Heart left ventricle (tissue), 13 donors: ENCODE data around the gene LARGE2.

ENCODE experiments used
- POLR2A ChIP-seq, 2 donors: fragments of 450-650 bp; IDR thresholded peaks; one replicate each; pipeline ENCODE4 v1.6.1; 2017; ENCODE audit warnings: antibody characterized with exemption in 2 of 2, mild to moderate bottlenecking in 2 of 2, moderate library complexity in 2 of 2
- TF ChIP-seq, protein P1 (sequence below), 12 donors: fragments of 200-600 bp; sonication (generic) in 4 of 12; IDR thresholded peaks; one replicate each; pipeline versions ENCODE4 v1.5.0 to v1.8.0; 2018 to 2022; ENCODE audit warnings: antibody characterized with exemption in 12 of 12, mild to moderate bottlenecking in 5 of 12
- donor health status: ischemic (EF 13 %, LVEDD 7.1; RV severe dilation, severe dysfunction).
- donor health status: DM: no; HTN: yes; CAD: no.
- donor health status: DM: no; HTN: no; CAD: no.
- donor health status: ischemic (EF 25% LVEDD 6.9; RV normal size, moderate dysfunction).
- donor health status: ischemic (EF 25% LVEDD 5.7; RV mildly dilated, moderate dysfunction).
- donor health status: ischemic (EF 35%, LVEDD 5.7; RV mildly dilated, moderate dysfunction).
- donor health status: nonischemic (EF 11% LVEDD 7.7; RV severe dilation, severe dysfunction).
- donor health status: DM: yes; HTN: yes; CAD: no.
- donor health status: PGD.
- donor health status: ischemic (EF 29% LVEDD 5.4; RV normal size, mild dysfunction).
- donor health status: nonischemic (EF 23%, LVEDD 6.1; RV moderate dilation, normal function).

DNA sequence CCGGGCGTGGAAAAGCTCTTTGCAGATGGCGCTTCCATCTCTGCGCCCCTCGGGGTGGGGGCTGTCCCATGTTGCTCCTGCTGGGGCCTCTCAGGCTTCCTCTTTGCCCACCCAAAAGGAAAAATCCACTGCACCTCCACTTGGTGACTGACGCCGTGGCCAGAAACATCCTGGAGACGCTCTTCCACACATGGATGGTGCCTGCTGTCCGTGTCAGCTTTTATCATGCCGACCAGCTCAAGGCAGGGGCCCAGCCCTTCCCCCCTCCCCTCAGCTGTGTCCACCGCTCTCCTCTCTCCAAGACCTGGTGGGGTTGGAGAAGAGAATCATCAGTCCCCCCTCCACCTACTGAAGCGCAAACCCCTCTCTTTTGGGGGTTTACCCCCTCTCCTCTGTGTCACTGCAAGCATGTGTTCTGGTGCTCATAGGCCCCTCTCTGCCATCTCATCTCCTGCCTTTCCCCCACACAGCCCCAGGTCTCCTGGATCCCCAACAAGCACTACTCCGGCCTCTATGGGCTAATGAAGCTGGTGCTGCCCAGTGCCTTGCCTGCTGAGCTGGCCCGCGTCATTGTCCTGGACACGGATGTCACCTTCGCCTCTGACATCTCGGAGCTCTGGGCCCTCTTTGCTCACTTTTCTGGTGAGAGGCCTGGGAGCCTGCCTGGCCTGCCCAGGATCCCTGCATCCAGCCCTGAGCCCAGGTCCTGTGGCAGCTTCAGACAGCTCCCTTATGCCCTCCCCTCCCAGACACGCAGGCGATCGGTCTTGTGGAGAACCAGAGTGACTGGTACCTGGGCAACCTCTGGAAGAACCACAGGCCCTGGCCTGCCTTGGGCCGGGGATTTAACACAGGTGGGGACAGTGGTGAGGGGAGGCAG, 1.8 kb downstream of the LARGE2 start:
- TF ChIP-seq, protein P1, sequence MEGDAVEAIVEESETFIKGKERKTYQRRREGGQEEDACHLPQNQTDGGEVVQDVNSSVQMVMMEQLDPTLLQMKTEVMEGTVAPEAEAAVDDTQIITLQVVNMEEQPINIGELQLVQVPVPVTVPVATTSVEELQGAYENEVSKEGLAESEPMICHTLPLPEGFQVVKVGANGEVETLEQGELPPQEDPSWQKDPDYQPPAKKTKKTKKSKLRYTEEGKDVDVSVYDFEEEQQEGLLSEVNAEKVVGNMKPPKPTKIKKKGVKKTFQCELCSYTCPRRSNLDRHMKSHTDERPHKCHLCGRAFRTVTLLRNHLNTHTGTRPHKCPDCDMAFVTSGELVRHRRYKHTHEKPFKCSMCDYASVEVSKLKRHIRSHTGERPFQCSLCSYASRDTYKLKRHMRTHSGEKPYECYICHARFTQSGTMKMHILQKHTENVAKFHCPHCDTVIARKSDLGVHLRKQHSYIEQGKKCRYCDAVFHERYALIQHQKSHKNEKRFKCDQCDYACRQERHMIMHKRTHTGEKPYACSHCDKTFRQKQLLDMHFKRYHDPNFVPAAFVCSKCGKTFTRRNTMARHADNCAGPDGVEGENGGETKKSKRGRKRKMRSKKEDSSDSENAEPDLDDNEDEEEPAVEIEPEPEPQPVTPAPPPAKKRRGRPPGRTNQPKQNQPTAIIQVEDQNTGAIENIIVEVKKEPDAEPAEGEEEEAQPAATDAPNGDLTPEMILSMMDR (IDR thresholded peaks at IDR 0.05) = no peak
- no peak for TF ChIP-seq POLR2A (IDR thresholded peaks at IDR 0.05)
